ENCODE data around the gene EXOC2.

Gene EXOC2

DNA sequence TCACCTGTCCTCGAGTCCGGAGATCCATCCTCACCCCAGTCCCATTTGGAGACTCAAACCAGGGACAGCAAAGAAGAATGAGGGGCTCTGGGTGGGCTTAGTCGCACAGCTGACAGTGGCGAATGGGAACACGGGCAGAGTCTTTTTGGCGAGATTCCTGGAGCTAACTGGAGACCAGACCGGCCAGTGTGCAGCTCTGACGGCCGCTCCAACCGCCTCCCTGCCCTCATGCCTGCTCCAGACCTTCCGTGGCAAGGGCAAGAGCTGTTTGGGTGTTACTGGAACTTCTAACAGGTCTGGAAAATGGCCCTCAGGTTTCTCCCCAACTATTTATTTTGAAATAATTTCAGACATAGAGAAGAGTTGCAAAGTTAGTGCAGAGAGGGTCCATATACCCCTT, 225.8 kb downstream of the EXOC2 start:
- no peak for DNase-seq (ENCODE audit: low spot score)

GRCh38 chr6:466564-466963, 226.4 kb downstream of the EXOC2 start:
- no peak for DNase-seq (ENCODE audit: low spot score)

DNA sequence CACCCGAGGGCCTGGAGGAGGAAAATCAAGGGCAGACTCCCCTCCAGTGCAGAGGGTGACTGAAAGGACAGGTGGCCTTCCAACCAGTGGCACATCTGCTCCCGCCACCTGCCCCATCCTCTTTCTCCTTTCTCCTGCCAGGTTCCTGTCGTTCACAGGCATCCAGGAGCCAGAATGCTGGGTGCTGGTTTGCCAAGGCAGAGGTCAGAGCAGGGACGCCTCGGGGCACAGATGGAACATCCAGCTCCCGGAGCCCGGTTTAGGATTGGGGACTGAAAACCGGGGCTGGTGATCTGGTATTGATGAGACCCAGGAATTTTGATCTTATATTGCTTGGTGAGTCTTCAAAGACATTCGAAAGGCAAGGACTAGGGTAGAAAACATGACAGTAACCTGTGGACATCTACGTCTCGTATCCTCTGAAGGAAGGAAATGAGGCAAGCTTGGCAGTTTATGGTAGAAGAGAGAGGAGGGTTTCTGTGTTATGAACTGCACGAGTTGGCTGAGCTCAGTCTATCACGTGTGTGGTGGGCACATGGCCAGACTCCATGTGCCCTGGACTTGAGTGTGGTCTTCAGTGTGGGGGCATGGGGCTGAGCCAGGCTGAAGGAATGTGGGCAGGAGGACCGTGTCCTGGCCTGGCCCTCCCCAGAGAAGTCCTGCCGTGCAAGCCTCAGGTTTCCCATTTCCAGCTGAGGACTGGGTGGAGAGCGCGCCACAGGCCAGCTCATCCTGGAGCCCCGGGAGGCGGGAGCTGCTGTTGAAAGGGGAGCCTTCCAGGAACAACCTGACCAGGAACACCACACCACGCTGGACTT, 227.2 kb downstream of the EXOC2 start:
- DNase-seq (ENCODE audit: low spot score): no peak

- no peak for DNase-seq (ENCODE audit: low spot score)
Measured at GRCh38 chr6:456887-457286, 236.1 kb downstream of the EXOC2 start.

- no peak for DNase-seq (ENCODE audit: low spot score)
Measured at GRCh38 chr6:456358-456867, 236.5 kb downstream of the EXOC2 start.

DNA sequence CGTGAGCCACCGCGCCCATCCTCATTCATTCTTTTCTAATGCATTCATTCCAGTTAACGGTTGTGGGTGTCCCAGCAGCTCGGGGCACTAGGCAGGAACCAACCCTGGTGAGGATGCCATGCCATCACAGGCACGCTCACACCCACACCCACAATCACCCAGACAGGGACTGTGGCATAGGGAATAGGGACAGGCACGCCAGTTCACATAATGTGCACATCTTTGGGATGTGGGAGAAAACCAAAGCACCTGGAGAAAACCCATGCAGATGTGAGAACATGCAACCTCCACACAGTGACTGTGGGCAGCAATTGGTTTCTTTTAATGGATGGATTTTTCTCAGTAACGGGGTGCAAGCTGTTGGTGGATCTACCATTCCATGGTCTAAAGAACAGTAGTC, 237.1 kb downstream of the EXOC2 start:
- no peak for DNase-seq (ENCODE audit: low spot score)

DNA sequence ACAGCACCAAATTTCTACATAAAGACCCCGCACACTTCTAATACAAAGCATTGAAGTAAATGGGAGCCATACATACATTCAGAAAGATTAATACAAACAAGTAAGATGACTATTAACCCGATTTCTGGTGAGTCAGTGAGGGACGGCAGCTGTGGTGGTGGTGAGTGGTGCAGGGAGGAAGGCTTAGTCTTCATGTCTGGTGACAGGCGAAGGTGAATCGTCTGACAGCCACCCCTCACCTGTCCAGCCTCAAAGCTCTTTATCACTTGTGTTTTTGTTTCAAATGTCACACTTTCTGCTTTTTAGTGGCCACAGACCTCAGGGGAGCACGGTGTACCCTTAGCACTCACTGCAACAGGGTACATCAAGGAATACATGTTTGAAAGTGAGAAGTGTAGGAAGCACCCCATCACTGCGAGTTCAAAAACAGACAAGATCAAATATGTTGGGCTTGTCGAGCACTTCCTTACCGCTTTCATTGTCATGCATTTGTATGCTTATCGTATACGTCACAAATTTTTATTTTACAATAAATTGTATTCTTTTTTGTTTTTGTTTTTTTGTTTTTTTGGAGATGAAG, 237.8 kb downstream of the EXOC2 start:
- no peak for DNase-seq (ENCODE audit: low spot score)

DNA sequence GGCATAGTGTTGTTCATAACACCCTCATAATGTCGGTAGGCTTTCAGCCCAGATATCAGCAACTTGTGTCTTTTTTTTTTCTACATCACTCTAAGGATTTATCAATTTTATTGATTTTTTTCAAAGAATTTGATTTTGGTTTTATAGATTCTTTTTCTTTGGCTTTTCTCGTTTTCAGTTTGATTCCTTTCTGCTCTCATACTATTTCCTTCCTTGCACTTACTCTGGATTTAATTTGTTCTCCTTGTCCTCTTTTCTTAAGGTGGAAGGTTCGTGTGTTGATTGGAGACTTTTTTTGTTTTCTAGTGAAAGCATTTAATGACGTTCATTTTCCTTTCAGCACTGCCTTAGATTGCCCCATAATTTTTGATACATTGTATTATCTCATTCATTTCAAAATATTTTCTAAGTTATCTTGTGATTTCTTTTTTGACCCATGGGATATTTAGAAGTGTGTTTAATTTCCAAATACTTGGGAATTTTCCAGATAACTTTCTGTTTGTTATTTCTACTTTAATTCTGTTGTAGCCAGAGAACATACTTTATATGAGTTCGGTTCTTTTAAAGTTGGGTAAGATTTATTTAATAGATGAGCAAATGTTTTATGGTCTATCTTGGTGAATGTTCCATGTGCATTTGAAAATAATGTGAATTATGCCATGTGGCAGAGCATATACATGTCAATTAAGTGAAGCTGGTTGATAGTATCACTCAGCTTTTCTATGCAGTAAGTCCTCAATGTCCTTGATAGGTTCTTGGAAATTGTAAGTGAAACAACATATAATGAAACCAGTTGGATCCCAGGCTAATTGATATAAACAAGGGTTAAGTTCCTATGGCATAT, 238.6 kb downstream of the EXOC2 start:
- DNase-seq (ENCODE audit: low spot score): no peak

DNA sequence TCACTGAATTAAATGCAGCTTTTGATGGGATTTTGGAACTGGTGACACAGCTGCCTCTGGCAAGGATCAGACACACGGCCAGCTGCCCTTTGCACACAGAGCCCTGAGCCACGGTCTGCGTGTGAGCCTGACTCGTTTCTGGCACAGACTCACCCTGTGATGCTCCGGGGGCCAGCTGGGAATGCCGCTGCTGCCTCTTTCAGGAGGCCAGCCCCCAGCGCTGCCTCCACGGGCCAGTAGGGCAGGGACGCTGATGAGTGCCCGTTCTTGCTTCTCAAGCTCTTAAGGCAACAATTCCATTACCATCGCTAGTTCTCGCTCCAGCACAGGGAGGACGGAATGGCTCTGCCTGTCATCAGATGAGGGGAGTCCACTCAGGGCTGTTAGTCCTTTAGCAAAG, 239.8 kb downstream of the EXOC2 start:
- DNase-seq (ENCODE audit: low spot score): no peak

GRCh38 chr6:452301-453067, 240.5 kb downstream of the EXOC2 start:
- DNase-seq (ENCODE audit: low spot score): no peak

- DNase-seq (ENCODE audit: low spot score): no peak
Measured at GRCh38 chr6:451847-452246, 241.1 kb downstream of the EXOC2 start.

GRCh38 chr6:451336-451735, 241.6 kb downstream of the EXOC2 start:
- no peak for DNase-seq (ENCODE audit: low spot score)

DNA sequence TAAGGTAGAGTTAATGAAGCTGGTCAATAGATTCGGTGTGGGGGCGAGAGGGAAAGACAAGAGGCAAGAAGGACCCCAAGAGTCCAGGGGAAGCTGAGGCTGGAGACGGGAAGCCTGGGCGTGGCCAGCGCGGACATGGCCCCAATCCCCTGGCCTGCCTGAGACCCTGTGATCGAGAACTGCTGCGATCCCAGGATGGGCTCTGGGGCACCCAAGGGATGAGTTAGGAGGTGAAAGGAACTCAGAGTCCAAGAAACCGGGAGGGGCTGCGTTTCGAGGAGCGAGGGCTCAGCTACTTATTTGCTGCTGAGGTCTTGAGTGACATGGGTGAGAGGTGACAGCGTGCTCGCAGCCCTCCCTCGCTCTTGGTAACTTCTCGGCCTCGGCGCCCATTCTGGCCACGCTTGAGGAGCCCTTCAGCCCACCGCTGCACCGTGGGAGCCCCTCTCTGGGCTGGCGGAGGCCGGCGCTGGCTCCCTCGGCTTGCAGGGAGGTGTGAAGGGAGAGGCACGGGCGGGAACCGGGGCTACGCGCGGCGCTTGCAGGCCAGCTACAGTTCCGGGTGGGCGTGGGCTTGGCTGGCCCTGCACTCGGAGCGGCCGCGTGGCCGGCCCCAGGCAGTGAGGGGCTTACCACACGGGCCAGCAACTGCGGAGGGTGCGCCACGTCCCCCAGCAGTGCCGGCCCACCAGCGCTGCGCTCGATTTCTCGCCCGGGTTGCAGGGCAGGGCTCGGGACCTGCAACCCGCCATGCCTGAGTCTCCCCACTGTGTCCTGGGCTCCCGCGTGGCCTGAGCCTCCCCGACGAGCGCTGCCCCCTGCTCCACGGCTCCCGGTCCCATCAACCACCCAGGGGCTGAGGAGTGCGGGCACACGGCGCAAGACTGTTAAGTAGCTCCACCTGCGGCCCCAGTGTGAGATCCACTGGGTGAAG, 243.2 kb downstream of the EXOC2 start:
- DNase-seq (ENCODE audit: low spot score): peak; percentile 20

DNA sequence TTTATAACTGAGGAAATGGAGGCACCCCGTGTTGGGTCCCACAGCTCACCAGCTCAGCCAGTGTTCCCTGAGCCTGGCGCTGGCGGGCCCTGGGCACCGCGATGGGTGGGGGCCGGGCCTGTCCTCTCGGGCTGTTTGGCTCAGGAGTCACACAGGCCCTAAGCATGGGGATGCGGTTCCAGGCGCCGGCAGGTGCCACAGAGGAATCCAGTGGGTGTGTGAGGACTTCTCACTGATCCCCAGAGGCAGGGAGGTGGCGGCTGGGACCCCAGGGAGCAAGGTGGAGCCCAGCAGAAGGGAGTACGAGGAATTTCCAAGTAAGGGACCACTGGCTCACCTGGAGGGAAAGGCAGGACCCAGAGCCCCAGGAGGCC, 243.9 kb downstream of the EXOC2 start:
- peak; percentile 23 for DNase-seq (ENCODE audit: low spot score)

DNA sequence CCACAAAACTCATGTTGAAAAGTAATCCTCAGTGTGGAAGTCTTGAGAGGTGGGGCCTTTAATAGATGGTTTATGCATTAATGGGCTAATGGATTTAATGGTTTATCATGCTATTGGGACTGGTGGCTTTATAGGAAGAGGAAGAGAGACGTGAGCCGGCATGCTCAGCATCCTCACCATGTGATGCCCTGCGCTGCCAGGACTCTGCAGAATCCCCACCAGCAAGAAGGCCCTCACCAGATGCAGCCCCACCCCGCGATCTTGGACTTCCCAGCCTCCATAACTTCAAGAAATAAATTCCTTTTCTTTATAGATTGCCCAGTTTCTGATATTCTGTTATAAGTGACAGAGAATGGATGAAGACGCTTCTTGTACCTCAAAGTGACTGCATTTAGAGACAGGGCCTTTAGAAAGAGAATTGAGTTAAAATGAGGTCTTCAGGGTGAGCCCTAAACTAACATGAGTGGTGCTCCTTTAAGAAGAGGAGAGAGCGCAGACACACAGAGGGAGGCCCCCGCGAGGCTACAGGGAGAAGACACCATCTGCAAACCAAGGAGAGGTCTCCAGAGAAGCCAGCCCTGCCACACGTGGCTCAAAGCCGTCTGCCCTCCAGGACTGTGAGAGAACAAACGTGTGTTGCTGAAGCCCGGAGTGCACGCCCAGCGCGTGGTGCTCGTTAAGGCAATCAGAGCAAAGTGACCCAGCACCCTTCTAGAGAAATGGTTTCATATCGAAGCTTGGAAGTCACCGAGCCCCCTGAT, 244.5 kb downstream of the EXOC2 start:
- peak; percentile 32 for DNase-seq (ENCODE audit: low spot score)

DNA sequence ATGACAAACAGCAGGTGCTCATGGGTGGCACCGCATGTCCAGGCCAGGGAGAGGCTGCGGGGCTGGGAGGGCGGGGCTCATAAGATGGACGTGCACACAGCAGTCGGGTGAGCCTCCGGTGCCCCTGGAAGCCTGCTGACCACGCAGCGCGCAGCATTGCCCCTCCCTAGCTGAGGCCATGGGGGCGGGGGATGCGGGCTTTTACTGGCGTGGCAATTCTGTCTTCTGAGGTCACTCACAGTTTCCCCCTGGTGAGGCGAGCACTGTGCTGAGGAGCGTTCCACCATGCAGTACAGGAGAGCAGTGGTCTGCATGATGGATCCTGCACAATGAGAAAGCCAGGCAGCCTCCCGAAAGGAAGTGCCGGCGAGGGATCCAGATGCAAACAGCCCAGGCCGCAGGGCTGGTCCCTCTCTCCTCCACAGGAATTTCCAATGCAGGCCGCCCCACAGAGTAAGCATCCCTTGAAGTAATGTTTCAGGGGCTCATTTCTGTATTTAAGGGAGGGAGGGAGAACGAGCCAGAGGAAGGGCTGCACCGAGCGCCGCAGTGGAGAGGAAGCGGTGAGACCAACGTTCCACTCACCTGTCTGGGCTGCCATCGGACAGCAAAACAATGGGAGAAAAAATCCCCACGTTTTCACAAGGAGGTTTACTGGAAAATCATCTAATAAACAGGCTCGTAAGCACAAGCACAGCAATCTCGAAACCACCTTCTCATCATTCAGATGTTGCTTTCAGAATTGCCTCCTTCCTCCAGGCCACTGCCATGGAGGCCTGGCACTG, 245.4 kb downstream of the EXOC2 start:
- no peak for DNase-seq (ENCODE audit: low spot score)

DNA sequence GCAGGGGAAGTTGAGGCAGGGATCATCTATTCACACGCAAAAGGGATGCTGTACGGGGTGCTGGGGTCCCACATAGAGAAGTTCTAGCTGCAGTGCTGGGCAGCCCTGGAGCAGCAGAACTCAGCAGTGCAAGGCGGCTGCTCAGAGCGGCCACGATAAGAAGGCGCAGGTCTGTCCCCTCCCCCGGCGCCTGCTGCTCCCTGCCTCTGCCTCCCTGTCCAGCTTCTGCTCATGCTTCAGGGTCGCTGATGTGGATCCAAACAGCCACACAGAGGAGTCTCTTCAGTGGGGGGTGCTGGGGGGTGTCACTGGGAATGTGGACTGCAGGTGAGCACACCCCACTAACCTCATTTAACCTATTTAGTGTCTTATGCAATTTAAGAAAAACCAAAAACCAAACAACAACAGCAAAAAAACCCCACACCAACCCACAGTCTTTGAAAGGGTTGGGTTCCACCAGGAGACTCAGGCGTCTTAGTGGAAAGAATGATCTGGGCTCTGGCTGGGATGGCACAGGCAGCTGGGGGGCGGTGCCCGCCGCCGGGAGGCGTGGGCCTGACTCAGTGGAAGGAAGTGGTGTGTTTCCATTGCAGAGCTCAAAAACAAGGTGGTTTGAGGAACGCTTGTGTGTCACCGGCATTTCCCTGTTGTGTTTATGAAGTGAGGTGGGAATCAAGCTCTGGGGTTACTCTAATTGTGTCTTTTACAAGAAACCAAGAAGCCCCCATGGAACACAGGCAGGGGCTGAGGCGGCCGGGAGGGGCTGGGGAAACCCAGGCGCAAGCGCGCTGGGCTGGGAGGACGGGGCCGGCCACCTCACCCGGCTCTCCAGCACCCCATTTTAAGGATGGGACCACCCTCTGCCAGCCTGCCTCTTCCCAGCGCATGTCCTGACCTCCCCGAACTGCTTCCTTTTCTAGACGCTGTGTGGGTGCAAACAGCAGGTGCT, 246.2 kb downstream of the EXOC2 start:
- no peak for DNase-seq (ENCODE audit: low spot score)
